HG03457 (cell line): ENCODE data around the gene OSM.
"Not testable (repeated sequence)": the region's sequence is repeated elsewhere in the genome, so short reads cannot be mapped to it uniquely, and the experiment has no call there.

ENCODE experiments used
- ATAC-seq: cut with Tn5 transposase; IDR thresholded peaks from one replicate; pipeline ENCODE4 v1.9.1; 2021; ENCODE audit warnings: moderate number of reproducible peaks; ENCODE audit not compliant: unreplicated experiment

OSM gene

DNA sequence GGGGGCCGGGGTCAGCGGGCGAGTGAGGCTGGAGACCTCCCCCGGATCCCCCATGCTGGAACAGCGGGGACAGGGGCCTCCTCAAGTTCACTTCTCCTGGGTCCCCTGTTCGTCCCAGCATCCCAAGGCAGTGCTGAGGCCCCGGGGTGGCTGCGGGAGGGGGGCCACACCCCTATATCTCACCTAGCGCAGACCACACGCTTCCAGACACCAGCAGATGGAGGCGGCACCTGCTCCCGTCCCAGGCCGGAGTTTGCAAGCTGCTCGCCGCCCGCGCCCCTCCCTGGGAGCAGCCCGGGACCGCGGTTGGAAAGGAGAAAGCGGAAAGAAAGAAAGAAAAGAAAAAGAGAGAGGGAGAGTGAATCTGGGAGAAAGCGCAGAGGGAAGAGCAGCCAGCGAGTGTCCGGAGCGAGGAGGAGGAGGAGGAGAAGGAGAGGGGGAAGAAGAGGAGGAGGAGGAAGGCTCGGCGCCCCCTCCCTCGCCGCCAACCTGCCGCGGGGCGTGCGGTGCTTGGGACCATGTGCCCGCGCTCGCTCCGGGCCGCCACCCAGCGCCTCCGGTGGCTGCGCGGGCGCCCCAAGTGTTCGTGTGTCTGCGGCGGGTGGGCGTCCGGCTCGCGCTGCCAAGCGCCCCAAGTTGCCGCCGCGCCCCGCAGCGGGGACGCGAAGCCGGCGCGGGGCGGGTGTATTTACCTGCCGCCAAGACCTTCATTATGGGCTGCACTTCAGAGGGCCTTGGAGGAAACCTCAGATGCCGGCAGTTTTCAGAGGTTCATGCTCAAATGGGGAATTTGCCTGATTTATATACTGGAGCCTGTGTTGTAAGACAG, 20.5 kb downstream of the OSM start, which contains the start of gene LIF:
Gene LIF, minus strand, starts transcription at position 775 of the 829 bp plus-strand sequence. Its CDS starts 64 bp downstream, at position 711.
- ATAC-seq = no peak

DNA sequence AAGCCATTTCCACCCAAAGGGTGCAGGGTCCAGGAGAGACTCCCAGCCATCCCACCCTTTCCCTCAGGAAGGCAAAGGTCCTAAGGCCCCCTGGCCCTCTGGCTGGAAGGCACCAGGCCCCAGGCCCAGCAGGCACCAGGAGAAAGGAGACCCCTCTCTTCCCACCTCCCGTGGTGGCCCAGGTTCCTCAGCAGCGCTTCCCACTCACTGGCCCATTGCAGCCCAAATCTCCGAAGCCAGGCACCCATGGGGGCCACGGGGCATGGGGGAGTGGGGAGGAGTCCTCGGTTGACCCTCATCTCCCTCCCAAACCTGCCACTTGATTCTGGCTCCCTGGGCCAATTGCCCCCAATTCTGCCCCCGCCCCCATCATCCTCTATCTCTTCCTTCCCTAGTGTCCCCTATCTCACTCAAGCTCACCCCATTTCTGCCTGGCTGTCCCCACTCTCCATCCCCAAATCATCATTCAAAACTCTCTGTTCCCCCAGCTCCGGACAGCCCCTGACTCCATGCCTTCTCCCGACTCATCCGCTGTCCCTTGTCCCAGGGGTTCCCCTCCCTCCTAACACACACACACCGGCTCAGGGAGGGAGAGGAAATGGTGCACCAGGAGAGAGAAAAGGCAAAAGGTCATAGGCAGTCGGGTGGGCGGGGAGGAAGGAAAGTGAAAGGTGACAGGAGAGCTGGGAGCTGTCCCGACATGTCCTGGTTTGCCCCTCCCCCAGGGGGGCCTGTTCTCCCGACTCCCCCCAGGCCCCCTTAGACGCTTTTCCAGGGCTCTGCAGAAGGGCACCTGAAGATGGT, 21.3 kb downstream of the OSM start:
- ATAC-seq = no peak

DNA sequence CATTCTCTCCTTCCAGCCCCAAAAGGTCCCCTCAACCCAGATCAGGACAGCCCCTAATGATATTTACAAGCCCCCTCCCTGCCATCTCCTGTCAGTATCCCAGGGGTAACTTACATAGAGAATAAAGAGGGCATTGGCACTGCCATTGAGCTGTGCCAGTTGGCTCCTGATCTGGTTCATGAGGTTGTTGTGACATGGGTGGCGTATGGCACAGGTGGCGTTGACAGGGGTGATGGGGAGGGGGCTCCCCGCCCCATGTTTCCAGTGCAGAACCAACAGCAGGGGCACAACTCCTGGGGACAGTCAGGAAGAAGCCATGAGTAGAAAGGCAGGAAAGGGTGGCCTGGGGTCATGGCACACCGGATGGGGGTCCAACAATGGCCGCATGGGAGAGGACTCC, 22.0 kb downstream of the OSM start:
- no peak for ATAC-seq

DNA sequence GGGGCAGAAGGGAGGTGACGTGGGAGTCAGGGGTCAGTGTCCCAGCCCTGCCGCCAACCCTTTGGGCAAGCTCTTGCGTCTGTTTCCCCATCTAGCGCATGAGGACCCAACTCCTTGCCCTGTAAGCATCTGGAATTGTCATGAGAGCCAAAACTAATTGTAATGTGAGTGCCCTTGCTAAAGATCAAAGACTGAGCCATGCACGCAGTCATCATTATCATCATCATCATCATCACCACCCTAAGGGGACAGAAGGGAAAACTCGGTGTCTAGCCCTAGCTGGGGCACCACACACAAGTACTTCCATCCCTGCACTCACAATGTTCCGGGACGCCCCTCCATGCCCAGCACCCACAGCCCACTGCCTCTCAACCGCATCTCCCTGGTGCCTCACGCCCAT, 22.6 kb downstream of the OSM start:
- ATAC-seq = no peak

DNA sequence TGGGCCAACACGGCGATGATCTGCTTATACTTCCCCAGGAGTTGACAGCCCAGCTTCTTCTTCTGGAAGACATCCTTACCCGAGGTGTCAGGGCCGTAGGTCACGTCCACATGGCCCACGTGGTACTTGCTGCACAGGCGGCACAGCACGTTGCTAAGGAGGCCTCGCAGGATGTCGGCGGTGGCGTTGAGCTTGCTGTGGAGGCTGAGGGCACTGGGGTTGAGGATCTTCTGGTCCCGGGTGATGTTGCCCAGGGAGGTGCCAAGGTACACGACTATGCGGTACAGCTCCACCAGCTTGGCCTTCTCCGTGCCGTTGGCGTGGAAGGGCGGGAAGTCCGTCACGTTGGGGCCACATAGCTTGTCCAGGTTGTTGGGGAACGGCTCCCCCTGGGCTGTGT, 23.0 kb downstream of the OSM start:
- no peak for ATAC-seq

DNA sequence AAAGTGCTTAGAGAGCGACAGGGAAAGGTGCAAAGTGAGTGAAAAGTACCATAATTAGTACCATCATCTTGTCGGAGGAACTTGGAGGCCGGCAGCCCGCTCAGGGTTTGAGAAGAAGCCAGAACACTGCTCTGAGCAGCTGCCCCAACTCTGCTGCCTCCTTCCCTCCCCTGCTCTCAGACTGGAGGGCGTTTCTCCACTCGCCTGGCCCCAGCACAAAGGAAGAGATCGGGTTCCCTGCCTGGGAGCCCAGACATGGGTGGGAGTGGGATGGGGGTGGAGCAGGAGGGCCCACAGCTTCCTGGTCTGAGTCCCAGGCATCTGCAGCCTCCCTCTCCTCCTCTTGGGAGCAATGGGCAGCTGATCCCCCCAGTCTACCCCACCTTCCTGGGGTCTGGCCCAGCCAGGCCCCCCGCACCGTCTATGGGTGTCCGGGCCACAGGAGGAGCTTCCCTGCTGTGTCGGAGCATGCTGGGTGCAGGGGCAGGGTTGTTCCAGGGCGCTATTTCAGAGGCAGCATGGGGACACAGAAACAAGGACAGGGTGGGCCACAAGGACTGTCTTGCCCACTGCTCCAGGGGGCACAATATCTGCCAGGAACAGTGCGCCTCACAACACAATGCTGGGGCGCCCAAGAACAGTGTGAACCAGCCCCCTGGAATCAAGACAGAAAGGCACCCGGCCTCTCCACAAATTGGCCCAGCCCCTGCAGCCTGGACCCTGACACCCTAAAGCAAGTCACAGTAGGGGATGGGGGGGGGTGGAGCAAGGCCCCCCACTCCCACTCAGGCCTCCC, 24.9 kb downstream of the OSM start:
- ATAC-seq = no peak

DNA sequence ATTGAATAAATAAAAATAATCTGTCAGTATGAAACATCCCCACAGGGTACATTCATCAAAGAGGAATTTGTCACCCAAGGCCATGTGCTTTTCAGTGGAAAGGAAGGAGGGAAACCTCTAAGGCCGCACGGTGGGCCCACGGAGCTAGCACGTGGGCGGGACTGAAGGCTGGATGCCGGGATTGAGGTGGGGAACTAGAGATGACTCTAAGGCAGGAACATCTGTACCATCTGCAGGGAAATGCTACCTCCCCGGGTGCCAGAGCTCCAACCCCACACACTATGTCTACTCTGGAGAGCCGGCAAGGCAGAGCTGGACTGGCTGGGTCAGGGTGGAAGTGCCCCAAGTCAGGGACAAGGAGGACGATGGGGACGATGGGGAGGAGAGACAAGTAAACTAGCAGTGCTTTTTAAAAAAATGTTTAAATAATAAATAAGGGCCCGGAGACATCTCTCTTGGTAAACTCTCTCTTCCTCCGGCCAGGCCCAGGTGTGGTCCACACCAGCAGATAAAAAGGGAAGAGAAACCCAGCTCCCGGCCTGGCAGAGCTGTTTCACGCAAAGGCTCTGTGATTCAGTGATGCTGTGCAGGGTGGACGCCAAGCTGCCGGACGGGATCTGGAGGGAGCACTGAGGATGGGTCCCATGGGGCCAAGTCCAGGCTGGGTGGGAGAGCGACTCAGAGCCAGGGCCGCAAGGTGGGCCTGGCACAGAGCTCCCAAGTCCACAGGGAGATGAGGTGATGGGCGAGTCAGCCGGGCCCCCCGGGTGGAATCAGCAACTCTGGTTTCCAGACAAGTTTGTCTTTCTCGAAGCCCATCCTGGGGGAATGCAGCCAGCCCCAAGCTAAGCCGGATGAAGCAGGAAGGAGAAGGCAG, 25.9 kb downstream of the OSM start:
- ATAC-seq = no peak

DNA sequence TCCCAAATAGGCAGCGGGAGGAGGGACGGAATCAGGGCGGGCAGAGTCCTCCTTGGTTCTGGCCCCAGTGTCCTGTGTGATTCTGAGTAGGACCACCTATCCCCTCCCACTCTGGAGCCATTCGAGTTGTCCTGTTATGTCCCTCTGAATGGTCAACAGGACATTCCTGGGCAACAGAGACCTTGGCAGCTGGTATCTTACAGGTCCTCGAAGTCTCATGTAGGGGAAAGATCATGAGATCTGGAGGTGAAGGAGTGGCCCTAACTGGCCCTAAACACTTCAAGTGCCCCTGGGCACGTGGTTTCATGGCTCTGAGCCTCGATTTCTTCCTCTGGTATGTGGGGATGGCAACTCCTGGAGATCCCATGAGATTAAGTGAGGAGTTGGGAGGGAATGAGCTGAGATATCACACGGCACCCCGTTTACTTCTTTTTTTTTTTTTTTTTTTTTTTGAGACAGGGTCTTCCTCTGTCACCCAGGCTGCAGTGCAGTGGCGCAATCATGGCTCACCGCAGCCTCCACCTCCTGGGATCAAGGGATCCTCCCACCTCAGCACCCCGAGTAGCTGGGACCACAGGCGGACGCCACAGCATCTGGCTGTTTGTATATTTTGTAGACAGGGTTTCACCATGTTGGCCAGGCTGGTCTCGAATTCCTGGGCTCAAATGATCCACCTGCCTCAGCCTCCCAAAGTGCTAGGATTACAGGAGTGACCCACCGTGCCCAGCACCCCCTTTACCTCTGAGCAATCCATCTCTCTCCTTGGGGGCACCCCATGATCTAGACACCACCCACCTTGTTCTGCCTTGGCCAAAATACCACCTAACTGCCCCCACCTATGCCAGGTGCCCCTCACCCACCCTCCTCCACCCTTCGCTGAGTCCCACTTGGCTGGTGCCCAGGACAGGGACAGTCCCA, 26.9 kb downstream of the OSM start:
- no peak for ATAC-seq

DNA sequence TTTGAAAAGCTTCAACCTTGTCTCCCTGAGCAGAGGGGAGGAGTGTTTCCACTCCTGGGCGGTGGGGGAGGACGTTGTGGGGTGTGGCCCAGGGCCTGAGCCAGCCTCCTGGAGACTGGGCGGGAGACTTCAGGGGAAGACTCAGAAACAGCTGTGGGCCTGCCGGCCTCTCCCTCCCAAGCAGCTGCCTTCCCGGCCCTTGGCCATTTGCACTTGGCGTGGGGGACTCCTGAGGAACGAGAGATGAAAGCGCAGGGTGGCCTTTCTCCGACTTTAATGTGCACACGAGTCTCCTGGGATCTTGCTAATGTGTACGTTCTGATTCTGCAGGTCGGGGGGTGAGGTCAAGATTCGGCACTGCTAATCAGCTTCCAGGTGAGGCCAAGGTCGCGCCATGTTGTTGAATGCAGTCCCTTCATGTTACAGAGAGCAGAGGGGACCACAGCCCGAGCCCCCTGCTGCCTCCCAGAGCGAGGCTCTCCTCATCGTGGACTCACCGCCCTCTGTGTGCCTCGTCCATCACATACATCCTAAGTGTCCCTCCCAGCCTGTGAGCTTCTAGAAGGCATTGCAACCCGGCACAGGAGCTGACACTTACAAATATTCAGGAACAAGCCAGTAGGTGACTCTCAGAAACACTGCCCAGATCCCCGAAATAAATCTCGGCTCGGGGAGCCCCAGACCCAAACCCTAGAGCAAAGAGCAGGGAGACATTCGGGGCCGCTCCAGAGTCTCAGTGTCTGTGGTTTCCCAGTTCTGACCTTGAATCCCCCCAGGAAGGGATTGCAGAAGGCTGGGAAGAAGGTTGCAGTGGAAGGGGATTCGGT, 27.8 kb downstream of the OSM start:
- ATAC-seq = no peak

DNA sequence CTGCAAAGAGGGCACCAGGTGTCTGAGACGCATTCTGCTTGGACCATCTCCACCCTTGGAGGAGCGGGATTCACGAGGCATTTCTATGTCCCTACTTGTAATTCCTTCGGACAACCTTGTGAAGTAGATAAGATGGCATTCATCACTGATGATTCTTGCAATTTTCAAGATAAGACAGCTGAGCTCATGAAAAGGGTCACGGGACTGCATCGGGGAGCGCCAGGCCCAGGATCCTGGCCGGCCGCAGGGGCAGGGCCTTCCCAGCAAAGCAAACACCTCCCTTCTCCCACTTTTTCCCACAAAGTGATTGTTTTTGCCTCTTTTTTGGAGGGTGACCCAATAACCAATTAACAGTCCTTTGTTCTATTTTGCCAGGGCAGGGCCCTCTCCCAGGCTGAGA, 28.5 kb downstream of the OSM start:
- ATAC-seq = no peak

DNA sequence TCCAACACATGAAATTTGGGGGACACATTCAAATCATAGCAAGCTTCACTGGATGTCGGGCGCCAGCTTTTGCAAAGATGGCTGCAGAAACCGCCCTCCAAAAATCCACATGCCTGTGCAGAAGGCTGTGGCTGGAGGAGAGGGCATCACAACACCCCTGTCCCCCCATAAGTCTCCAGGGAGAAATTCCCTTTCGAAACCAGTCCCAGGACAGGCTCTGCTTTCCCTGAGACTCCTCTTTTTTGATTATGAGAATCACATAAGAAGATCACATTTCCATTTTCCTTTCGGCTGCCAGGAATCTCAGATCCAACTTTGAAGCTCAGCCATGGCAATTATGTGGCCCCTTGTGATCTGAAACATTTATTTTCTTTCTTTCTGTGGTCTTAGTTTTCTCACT, 29.8 kb downstream of the OSM start:
- ATAC-seq = no peak

DNA sequence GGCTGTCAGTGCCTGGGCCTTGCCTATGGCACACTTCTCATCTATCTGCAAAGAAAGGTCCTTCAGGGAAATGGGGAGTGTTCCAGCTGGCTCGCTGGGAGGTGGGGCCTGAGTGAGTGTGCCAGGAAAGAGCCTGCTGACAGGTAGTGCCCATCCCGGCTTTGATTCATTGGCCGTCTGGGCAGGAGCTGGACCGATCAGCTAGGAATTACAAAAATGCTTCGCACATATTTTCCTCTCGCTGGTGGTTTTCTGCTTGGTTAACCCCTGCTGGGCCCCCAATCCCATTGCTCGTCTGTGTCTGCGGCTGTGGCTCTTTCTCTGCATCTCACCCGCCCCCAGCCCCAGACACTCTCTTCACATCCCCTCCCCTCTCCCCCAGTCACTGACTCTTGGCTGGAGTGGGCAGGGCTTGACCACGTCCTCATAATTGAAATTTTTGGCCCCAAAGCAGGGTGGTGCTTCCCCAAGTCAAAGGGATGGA, 30.9 kb downstream of the OSM start:
- ATAC-seq = no peak

DNA sequence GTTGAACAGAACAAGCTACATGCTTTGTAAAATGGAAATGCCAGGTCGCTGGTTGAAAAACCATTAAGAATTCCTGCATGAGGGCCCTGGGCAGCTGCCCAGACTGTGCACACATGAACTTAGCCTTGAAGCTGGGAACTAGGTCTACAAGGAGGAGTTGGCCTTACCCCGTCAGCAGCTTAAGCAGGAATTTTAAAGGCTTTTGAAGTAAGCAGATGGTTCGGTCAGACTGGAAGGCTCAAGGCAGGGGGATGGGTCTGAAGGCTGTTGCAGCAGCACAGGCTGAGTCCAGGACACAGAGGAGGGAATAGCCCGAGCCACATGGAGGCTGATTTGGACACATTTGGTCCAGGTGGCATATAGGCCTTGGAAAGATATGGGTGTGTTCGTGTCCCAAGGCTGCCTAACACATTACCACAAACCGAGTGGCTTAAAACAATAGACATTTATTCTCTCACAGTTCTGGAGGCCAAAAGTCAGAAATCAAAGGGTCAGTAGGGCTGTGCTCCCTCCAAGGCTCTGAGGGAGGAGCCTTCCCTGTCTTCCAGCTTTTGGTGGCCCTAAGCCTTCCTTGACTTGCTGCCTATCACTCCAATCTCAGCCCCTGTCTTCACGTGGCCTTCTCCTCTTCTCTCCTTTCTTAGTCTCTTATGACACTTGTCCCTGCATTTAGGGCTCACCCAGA, 31.7 kb downstream of the OSM start:
- no peak for ATAC-seq

DNA sequence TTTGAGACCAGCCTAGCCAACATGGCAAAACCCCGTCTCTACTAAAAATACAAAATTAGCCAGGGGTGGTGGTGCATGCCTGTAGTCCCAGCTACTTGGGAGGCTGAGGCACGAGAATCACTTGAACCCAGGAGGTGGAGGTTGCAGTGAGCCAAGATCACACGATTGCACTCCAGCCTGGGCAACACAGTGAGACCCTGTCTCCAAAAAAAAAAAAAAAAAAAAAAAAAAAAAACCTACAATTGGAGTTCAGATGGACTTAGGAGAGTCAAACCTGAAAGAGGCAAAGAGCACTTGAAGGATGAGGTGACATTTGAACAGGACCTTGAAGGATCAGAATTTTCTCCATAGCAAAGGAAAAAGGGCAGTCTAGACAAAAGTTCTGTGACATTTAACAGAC, 32.3 kb downstream of the OSM start:
- not testable (repeated sequence) for ATAC-seq

DNA sequence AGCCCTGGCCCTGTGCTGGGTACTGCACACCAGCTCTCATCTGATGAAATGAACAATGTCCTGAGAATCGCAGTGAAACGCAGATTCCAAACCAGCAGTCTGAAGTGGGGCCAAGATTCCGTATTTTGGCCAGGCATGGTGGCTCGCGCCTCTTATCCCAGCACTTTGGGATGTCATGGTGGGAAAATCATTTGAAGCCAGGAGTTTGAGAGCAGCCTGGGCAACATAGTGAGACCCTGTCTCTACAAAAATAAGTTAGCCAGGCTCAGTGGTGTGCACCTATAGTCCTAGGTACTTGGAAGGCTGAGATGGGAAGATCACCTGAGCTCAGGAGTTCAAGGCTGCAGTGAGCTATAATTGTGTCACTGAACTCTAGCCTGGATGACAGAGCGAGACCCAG, 33.1 kb downstream of the OSM start:
- no peak for ATAC-seq

DNA sequence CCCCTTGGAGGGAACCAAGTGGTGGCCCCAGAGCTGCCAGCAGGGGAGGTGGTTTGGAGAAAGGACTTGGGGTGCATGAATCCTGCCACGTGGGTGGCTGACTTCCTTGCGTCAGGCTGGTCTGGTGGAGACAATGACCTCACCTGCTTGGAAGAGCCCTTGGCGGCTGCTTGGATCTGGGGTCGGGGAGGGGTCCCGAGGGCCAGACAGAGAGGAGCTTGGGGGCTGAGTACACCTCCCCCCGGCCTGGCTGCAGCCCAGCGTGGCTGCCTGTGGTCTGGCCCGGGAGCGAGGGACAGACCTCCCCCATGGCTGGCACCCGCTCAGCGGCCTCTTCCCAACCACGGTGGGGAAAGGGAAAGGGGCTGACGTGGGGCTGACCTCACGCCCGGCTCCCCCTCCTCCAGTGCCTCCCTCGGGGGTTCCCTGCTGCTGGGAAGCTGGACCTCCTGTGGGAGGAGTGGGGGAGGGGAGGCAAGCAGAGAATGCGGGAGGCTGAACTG, 33.9 kb downstream of the OSM start:
- no peak for ATAC-seq

DNA sequence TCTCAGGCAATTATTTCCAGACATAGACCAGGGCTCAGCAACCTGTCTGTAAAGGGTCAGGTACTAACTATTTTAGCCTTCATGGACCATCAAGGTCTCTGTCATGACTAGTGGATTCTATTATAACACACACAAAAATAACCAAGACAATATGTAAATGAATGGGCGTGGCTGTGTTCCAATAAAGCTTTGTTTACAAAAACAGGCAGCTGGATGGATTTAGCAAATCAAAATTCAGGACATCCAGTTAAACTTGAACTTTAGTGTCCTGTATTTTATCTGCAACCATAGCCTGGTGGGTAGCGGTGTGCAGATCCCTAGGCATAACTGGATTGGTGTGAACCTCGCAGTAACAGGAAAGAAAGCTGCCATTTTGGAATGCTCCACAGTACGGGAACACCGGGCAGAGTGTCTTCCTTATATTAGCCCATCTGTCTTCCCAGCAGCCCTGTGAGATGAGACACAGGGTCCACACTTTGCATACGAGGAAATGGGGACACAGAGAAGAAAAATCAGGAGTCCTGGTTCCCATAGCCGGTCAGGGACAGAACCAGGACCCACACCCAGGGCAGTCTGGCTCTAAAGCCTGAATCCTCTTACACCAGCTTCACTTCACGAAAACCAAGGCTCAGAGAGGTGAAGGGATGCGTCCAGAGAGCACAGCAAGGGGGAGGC, 35.7 kb downstream of the OSM start:
- no peak for ATAC-seq
